Caco-2 (cell line): ENCODE measurements around the gene ORMDL2. TPM values are rescaled to one million over a fixed set of nuclear protein-coding genes. Genes with fewer than 3 reads are reported as not detected.

ENCODE experiments used
- BruUV-seq: library from RNA; stranded (reverse); fragments of 400-500 nt; replicated peaks from 2 replicates; lab custom pipeline; 2021; lab: Mats Ljungman, UMichigan
- CTCF ChIA-PET: fragments of 300-600 bp; sonication (Branson Sonifier 250); formaldehyde crosslinking; loops from one replicate; lab custom pipeline; 2022; ENCODE audit warnings: antibody characterized with exemption; lab: Charles Lee
- POLR2A ChIA-PET: fragments of 300-600 bp; sonication (Branson Sonifier 250); formaldehyde crosslinking; loops from one replicate; lab custom pipeline; 2022; ENCODE audit warnings: antibody characterized with exemption; lab: Charles Lee
- DNase-seq, 2 experiments: peaks; one replicate each; pipeline versions ENCODE4 v3.0.0 to v3.0.0-alpha.2; 2020 to 2022
- H3K27me3 ChIP-seq: replicated peaks from 2 replicates; pipeline ENCODE4 v1.6.0; 2011; ENCODE audit warnings: low read length; ENCODE audit not compliant: control insufficient read depth, insufficient read depth
- H3K36me3 ChIP-seq: 2 replicates; pipeline ENCODE4 v1.5.1; 2011; ENCODE audit warnings: low read length; ENCODE audit not compliant: control insufficient read depth, insufficient read depth
- H3K4me1 ChIP-seq: fragments of 250-450 bp; sonication (Bioruptor Pico); 2 replicates; pipeline ENCODE4 v1.5.1; 2020; ENCODE audit warnings: mild to moderate bottlenecking
- H3K4me3 ChIP-seq: 2 replicates; pipeline ENCODE4 v1.5.1; 2011; ENCODE audit warnings: low read depth, mild to moderate bottlenecking, control low read depth, low read length
- H3K9me3 ChIP-seq: fragments of 250-450 bp; sonication (Bioruptor Pico); 2 replicates; pipeline ENCODE4 v1.5.1; 2020; ENCODE audit warnings: mild to moderate bottlenecking, moderate library complexity
- H3K27ac Mint-ChIP-seq: one replicate; pipeline ENCODE4 v1.8.0; 2022; ENCODE audit warnings: mixed read lengths; ENCODE audit not compliant: unreplicated experiment
- H3K27me3 Mint-ChIP-seq: one replicate; pipeline ENCODE4 v1.8.0; 2022; ENCODE audit warnings: mixed read lengths; ENCODE audit not compliant: insufficient read depth, unreplicated experiment
- H3K36me3 Mint-ChIP-seq: one replicate; pipeline ENCODE4 v1.8.0; 2022; ENCODE audit warnings: mild to moderate bottlenecking, mixed read lengths; ENCODE audit not compliant: insufficient read depth, unreplicated experiment
- H3K4me1 Mint-ChIP-seq: one replicate; pipeline ENCODE4 v1.8.0; 2022; ENCODE audit warnings: low read depth, mixed read lengths; ENCODE audit not compliant: unreplicated experiment
- H3K4me3 Mint-ChIP-seq: one replicate; pipeline ENCODE4 v1.8.0; 2022; ENCODE audit warnings: mild to moderate bottlenecking, moderate library complexity, mixed read lengths; ENCODE audit not compliant: unreplicated experiment
- H3K9me3 Mint-ChIP-seq: one replicate; pipeline ENCODE4 v1.8.0; 2022; ENCODE audit warnings: mixed read lengths; ENCODE audit not compliant: unreplicated experiment
- intact Hi-C: fragments of 100-400 bp; cut with micrococcal nuclease; formaldehyde crosslinking; loops from one replicate; pipeline ENCODE4 v1.10.0; 2022; ENCODE audit not compliant: unreplicated experiment
- total RNA-seq: library from RNA; stranded (reverse); gene quantifications from 2 replicates; pipeline ENCODE4 v1.2.3, GENCODE V29; 2022
- TF ChIP-seq, protein P1 (sequence below), 2 experiments: fragments of 200-600 bp in 1 of 2; IDR thresholded peaks; 1 replicate in 1 of 2; 2 replicates in 1 of 2; pipeline versions ENCODE4 v1.5.1 to v1.8.0; 2011 to 2022; ENCODE audit warnings: antibody characterized with exemption in 1 of 2, control low read depth in 1 of 2, inconsistent platforms in 1 of 2, low read depth in 1 of 2, low read length in 1 of 2, mild to moderate bottlenecking in 1 of 2, moderate library complexity in 1 of 2; ENCODE audit not compliant: insufficient read depth in 1 of 2, severe bottlenecking in 1 of 2, unreplicated experiment in 1 of 2

The ORMDL2 gene
- total RNA-seq, 1 experiment from 2014 or later: 44.0 TPM

- TF ChIP-seq, protein P1, sequence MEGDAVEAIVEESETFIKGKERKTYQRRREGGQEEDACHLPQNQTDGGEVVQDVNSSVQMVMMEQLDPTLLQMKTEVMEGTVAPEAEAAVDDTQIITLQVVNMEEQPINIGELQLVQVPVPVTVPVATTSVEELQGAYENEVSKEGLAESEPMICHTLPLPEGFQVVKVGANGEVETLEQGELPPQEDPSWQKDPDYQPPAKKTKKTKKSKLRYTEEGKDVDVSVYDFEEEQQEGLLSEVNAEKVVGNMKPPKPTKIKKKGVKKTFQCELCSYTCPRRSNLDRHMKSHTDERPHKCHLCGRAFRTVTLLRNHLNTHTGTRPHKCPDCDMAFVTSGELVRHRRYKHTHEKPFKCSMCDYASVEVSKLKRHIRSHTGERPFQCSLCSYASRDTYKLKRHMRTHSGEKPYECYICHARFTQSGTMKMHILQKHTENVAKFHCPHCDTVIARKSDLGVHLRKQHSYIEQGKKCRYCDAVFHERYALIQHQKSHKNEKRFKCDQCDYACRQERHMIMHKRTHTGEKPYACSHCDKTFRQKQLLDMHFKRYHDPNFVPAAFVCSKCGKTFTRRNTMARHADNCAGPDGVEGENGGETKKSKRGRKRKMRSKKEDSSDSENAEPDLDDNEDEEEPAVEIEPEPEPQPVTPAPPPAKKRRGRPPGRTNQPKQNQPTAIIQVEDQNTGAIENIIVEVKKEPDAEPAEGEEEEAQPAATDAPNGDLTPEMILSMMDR (IDR thresholded peaks at IDR 0.05; ENCODE audit: insufficient read depth in 1 of 2, low read depth in 1 of 2, low read length in 1 of 2, severe bottlenecking in 1 of 2, unreplicated experiment in 1 of 2): no peak
- ChIA-PET CTCF (no interaction called here), POLR2A (no interaction called here)
- H3K9me3 Mint-ChIP-seq: no peaks in the 10 kb centered on the region
- Histone ChIP-seq H3K4me3 (no peak overlapping the region), H3K9me3 (no peaks in the 10 kb centered on the region), H3K27me3 (no peaks in the 10 kb centered on the region), H3K36me3 (no peaks in the 10 kb centered on the region; the same call in 1 of the 2 replicates), H3K4me1 (peaks cover 7% of the 10 kb centered on the region; the same call in 1 of the 2 replicates)
- intact Hi-C loops: no loop called here
- H3K27ac Mint-ChIP-seq: no peak overlapping the region
- H3K27me3 Mint-ChIP-seq: no peaks in the 10 kb centered on the region
- no peak for DNase-seq
- no peak overlapping the region for H3K4me3 Mint-ChIP-seq
- peaks cover 36% of the 10 kb centered on the region for H3K4me1 Mint-ChIP-seq
- peaks cover 37% of the 10 kb centered on the region for H3K36me3 Mint-ChIP-seq
- no TSS peak for BruUV-seq
Observed at GRCh38 chr12:55815473-55815872, 2.4 kb upstream of the ORMDL2 start.

- no peaks in the 10 kb centered on the region for H3K27me3 Mint-ChIP-seq
- H3K4me1 Mint-ChIP-seq: peaks cover 30% of the 10 kb centered on the region
- H3K27me3 ChIP-seq: no peaks in the 10 kb centered on the region
- H3K4me3 Mint-ChIP-seq: no peak overlapping the region
- H3K36me3 Mint-ChIP-seq: peaks cover 52% of the 10 kb centered on the region
- POLR2A ChIA-PET: interaction anchor here (0.6 to 1.6 kb wide), 9 partner anchors 10 to 157 kb away, joined by 4 to 65 read pairs (median 6); partner anchors contain the start of genes CD63, DNAJC14, PYM1 and RAB5B
- DNase-seq: no peak
- peak overlapping the region; percentile 83 for H3K4me3 ChIP-seq
- H3K36me3 ChIP-seq: peaks cover under 1% of the 10 kb centered on the region
- no peaks in the 10 kb centered on the region for H3K9me3 Mint-ChIP-seq
- no peaks in the 10 kb centered on the region for H3K9me3 ChIP-seq
- intact Hi-C loops: loop anchor here (1.0 kb wide), 1 partner anchor 109 kb away; no protein-coding TSS in a partner anchor
- CTCF ChIA-PET: interaction anchor here (0.8 to 1.9 kb wide), 13 partner anchors 9 to 288 kb away, joined by 3 to 28 read pairs (median 5); partner anchors contain the start of genes PA2G4, PYM1, RAB5B and SUOX
- H3K27ac Mint-ChIP-seq: no peak overlapping the region
- TF ChIP-seq, protein P1 (IDR thresholded peaks at IDR 0.05; ENCODE audit: insufficient read depth in 1 of 2, low read depth in 1 of 2, low read length in 1 of 2, severe bottlenecking in 1 of 2, unreplicated experiment in 1 of 2): no peak
- H3K4me1 ChIP-seq: peaks cover 7% of the 10 kb centered on the region; the same call in 1 of the 2 replicates
- TSS peak; percentile 72 for BruUV-seq
Observed at GRCh38 chr12:55816881-55817344, 928 bp upstream of the ORMDL2 start.

DNA sequence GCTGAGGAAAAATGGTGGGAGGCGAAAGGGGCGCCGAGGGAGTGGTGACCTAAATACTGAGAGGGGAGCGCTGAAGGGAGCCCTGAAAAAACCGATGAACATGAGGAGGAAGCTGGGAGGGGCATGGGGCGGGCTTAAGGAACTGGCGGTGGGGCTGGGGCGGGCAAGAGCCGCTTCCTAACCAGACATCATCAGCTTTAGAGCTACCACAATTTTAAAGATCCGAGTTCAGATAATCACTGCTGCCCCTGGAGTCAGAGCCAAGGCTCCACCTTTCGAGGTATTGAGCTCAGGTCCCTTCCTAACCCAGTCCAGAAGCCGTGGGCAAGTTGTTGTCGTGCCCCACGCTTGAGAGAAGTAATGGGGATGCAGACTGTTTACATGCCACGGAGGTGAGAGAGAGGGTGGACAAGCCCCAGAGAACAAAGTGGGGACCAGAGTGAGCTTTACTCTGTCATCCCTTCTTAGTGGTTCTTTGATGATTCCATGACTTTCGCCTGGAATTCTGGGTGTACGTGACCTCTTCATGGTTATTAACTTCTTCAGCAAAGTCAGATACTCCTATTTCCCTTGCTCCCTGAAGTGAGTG, 393 bp downstream of the ORMDL2 start:
- TF ChIP-seq, protein P1 (IDR thresholded peaks at IDR 0.05; ENCODE audit: insufficient read depth in 1 of 2, low read depth in 1 of 2, low read length in 1 of 2, severe bottlenecking in 1 of 2, unreplicated experiment in 1 of 2): no peak
- H3K36me3 ChIP-seq: peaks cover 2% of the 10 kb centered on the region
- H3K9me3 Mint-ChIP-seq: no peaks in the 10 kb centered on the region
- POLR2A ChIA-PET: interaction anchor here (0.7 to 1.6 kb wide), 15 partner anchors 9 to 192 kb away, joined by 3 to 65 read pairs (median 6); partner anchors contain the start of genes CD63, DNAJC14, PYM1 and RAB5B
- H3K4me3 Mint-ChIP-seq: no peak overlapping the region
- intact Hi-C loops: no loop called here
- CTCF ChIA-PET: interaction anchor here (0.6 to 1.9 kb wide), 18 partner anchors 8 to 286 kb away, joined by 3 to 28 read pairs (median 4); partner anchors contain the start of genes DNAJC14, PA2G4, PYM1 and RAB5B
- no peaks in the 10 kb centered on the region for H3K27me3 Mint-ChIP-seq
- H3K4me3 ChIP-seq: peak overlapping the region; percentile 67
- peaks cover 23% of the 10 kb centered on the region for H3K4me1 Mint-ChIP-seq
- H3K27me3 ChIP-seq: no peaks in the 10 kb centered on the region
- H3K4me1 ChIP-seq: peaks cover 7% of the 10 kb centered on the region
- no peak for DNase-seq
- no peaks in the 10 kb centered on the region for H3K9me3 ChIP-seq
- peaks cover 56% of the 10 kb centered on the region for H3K36me3 Mint-ChIP-seq
- BruUV-seq: TSS peak; percentile 60
- no peak overlapping the region for H3K27ac Mint-ChIP-seq
